ENCODE results near the gene C11orf97.

- TF ChIP-seq, protein P1, sequence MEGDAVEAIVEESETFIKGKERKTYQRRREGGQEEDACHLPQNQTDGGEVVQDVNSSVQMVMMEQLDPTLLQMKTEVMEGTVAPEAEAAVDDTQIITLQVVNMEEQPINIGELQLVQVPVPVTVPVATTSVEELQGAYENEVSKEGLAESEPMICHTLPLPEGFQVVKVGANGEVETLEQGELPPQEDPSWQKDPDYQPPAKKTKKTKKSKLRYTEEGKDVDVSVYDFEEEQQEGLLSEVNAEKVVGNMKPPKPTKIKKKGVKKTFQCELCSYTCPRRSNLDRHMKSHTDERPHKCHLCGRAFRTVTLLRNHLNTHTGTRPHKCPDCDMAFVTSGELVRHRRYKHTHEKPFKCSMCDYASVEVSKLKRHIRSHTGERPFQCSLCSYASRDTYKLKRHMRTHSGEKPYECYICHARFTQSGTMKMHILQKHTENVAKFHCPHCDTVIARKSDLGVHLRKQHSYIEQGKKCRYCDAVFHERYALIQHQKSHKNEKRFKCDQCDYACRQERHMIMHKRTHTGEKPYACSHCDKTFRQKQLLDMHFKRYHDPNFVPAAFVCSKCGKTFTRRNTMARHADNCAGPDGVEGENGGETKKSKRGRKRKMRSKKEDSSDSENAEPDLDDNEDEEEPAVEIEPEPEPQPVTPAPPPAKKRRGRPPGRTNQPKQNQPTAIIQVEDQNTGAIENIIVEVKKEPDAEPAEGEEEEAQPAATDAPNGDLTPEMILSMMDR (conservative IDR thresholded peaks at IDR 0.05 in 1 of 2, IDR thresholded peaks at IDR 0.05 in 1 of 2; ENCODE audit: extremely low read depth in 1 of 2, insufficient read depth in 1 of 2, low read depth in 1 of 2, low read length in 2 of 2), result no peak
- no peak for TF ChIP-seq EZH2 (IDR thresholded peaks at IDR 0.05; ENCODE audit: borderline replicate concordance, low read length)
These were observed 12.1 kb downstream of the C11orf97 start for GRCh38 chr11:94524341-94524740.

All from mammary epithelial cell (primary cell).